ENCODE measurements around the gene SAPCD2. TPM values are rescaled to one million over a fixed set of nuclear protein-coding genes. Genes with fewer than 3 reads are reported as not detected.

The SAPCD2 gene
- total RNA-seq, 1 experiment from 2014 or later: 15.7 TPM

DNA sequence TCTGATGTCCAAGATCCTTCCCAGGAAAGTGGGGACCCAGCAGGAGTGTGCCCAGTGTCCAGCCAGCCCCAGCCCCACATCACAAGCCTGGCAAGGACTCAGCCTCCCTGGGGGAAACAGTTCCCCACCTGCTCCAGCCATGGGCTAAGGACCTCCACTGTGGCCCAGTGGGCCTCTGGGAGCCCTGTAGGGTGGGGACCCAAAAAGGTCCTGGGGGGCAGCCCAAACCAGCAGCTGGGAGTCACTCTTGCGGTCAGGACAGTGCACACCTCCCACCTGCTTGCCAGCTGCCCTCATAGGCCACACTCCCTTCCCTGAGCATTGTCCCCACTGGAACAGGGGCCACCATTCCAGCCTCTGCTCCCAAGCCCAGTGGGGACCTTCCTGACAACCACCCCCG lies 44.0 kb downstream of the SAPCD2 start:
- peaks cover 8% of the 10 kb centered on the region for H3K4me1 Mint-ChIP-seq (ENCODE audit: insufficient read depth, unreplicated experiment)
- no TSS peak for BruUV-seq (replicated peaks)
- CTCF ChIA-PET: interaction anchor here (0.6 to 8.1 kb wide), 9 partner anchors 9 to 1163 kb away, joined by 3 to 85 read pairs (median 4); partner anchors contain the start of gene SAPCD2
- POLR2A ChIA-PET: interaction anchor here (1.0 to 1.3 kb wide), 3 partner anchors 9 to 226 kb away, joined by 3 to 6 read pairs (median 4); partner anchors contain the start of gene TPRN
- H3K27ac Mint-ChIP-seq (ENCODE audit: low read depth, unreplicated experiment): no peak overlapping the region
- H3K4me3 Mint-ChIP-seq (ENCODE audit: unreplicated experiment): no peak overlapping the region
- TF ChIP-seq, protein P1, sequence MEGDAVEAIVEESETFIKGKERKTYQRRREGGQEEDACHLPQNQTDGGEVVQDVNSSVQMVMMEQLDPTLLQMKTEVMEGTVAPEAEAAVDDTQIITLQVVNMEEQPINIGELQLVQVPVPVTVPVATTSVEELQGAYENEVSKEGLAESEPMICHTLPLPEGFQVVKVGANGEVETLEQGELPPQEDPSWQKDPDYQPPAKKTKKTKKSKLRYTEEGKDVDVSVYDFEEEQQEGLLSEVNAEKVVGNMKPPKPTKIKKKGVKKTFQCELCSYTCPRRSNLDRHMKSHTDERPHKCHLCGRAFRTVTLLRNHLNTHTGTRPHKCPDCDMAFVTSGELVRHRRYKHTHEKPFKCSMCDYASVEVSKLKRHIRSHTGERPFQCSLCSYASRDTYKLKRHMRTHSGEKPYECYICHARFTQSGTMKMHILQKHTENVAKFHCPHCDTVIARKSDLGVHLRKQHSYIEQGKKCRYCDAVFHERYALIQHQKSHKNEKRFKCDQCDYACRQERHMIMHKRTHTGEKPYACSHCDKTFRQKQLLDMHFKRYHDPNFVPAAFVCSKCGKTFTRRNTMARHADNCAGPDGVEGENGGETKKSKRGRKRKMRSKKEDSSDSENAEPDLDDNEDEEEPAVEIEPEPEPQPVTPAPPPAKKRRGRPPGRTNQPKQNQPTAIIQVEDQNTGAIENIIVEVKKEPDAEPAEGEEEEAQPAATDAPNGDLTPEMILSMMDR (IDR thresholded peaks at IDR 0.05; ENCODE audit: unreplicated experiment): no peak
- no peaks in the 10 kb centered on the region for H3K27me3 Mint-ChIP-seq (ENCODE audit: insufficient read depth, unreplicated experiment)
- DNase-seq (ENCODE audit: unreplicated experiment): no peak
- H3K36me3 Mint-ChIP-seq (ENCODE audit: insufficient read depth, unreplicated experiment): peaks cover 5% of the 10 kb centered on the region
- intact Hi-C loops (cut with micrococcal nuclease): no loop called here
- H3K9me3 Mint-ChIP-seq (ENCODE audit: unreplicated experiment): no peaks in the 10 kb centered on the region

DNA sequence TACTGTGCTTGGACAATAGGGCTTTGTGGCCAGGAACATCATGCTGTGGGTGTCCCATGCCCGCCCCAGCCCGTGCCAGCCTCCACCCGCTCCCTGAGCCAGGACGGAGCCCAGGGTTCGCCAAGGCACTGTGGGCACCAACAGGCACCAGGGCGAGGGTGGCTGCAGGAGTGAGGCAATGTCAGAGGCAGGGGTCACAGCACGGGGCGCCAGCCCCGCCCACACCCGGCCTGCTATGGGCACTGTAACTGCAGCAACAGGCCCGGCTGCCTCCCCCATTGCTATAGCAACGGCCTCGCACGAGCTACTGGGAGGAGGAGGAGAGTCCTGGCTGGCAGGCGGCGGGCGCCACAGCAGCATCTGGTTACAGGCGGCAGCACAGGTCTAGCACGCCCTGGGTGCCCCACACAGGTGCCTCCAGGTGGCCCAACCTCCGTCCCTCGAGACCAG lies 44.8 kb downstream of the SAPCD2 start:
- H3K4me1 Mint-ChIP-seq (ENCODE audit: insufficient read depth, unreplicated experiment): peaks cover 8% of the 10 kb centered on the region
- intact Hi-C loops (cut with micrococcal nuclease): no loop called here
- H3K4me3 Mint-ChIP-seq (ENCODE audit: unreplicated experiment): no peak overlapping the region
- DNase-seq (ENCODE audit: unreplicated experiment): no peak
- no peaks in the 10 kb centered on the region for H3K27me3 Mint-ChIP-seq (ENCODE audit: insufficient read depth, unreplicated experiment)
- ChIA-PET CTCF (interaction anchor here (0.5 to 8.1 kb wide), 8 partner anchors 10 to 558 kb away, joined by 3 to 85 read pairs (median 4); partner anchors contain the start of gene SAPCD2), POLR2A (interaction anchor here (0.7 to 0.9 kb wide), 2 partner anchors 10 to 82 kb away, joined by 3 to 4 read pairs; partner anchors contain the start of gene FBXW5)
- no TSS peak for BruUV-seq (replicated peaks)
- H3K9me3 Mint-ChIP-seq (ENCODE audit: unreplicated experiment): no peaks in the 10 kb centered on the region
- TF ChIP-seq, protein P1 (IDR thresholded peaks at IDR 0.05; ENCODE audit: unreplicated experiment): no peak
- H3K36me3 Mint-ChIP-seq (ENCODE audit: insufficient read depth, unreplicated experiment): peaks cover 5% of the 10 kb centered on the region
- H3K27ac Mint-ChIP-seq (ENCODE audit: low read depth, unreplicated experiment): no peak overlapping the region

DNA sequence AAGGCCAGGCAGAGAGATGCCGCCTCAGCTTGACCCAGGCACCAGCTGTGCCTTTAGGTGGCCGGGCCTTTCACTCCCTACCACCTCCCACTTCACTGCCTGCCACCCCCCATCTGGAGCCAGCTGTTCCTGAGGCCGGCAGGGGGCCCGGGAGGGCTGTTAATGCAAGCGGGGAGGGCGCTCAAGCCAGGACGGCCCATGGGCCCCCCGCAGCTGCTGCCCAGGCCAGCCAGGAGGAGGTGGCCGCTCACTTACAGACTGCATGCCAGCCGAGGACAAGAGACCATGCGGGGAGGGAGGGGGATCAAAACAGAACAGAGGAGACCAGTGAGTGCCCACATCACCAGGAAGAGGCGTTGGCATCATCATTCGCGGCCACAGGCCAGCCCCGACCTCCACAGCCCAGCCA lies 46.8 kb downstream of the SAPCD2 start:
- BruUV-seq (replicated peaks): no TSS peak
- no peaks in the 10 kb centered on the region for H3K9me3 Mint-ChIP-seq (ENCODE audit: unreplicated experiment)
- H3K4me1 Mint-ChIP-seq (ENCODE audit: insufficient read depth, unreplicated experiment): no peaks in the 10 kb centered on the region
- peaks cover 3% of the 10 kb centered on the region for H3K36me3 Mint-ChIP-seq (ENCODE audit: insufficient read depth, unreplicated experiment)
- TF ChIP-seq, protein P1 (IDR thresholded peaks at IDR 0.05; ENCODE audit: unreplicated experiment): no peak
- H3K4me3 Mint-ChIP-seq (ENCODE audit: unreplicated experiment): no peak overlapping the region
- no peak for DNase-seq (ENCODE audit: unreplicated experiment)
- ChIA-PET POLR2A (interaction anchor here (0.7 kb wide), 1 partner anchor 55 kb away, joined by 3 read pairs; no protein-coding TSS in a partner anchor), CTCF (no interaction called here)
- H3K27ac Mint-ChIP-seq (ENCODE audit: low read depth, unreplicated experiment): no peak overlapping the region
- H3K27me3 Mint-ChIP-seq (ENCODE audit: insufficient read depth, unreplicated experiment): no peaks in the 10 kb centered on the region
- intact Hi-C loops (cut with micrococcal nuclease): no loop called here

DNA sequence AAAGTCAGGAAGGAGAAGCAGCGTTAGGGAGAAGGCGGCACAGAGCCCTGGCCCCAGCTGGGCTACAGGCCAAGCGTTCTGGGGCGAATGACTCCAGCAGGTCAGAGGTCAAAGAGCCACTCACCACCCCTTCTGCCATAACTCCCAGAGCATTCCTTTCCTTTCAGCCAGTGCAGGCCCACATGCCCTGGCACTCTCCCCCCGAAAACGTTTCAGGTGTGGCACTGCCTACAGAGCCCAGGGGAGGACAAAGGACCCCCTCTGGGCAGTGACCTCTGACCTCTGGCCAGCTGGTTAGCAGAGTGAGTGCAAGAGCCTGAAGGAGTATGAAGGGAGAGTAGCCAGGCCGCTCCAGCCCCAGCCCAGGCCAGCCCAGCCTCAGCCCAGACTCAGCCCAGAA lies 47.2 kb downstream of the SAPCD2 start:
- Mint-ChIP-seq H3K27me3 (ENCODE audit: insufficient read depth, unreplicated experiment) (no peaks in the 10 kb centered on the region), H3K4me1 (ENCODE audit: insufficient read depth, unreplicated experiment) (no peaks in the 10 kb centered on the region), H3K4me3 (ENCODE audit: unreplicated experiment) (no peak overlapping the region), H3K9me3 (ENCODE audit: unreplicated experiment) (no peaks in the 10 kb centered on the region), H3K36me3 (ENCODE audit: insufficient read depth, unreplicated experiment) (no peaks in the 10 kb centered on the region), H3K27ac (ENCODE audit: low read depth, unreplicated experiment) (no peak overlapping the region)
- BruUV-seq (replicated peaks): no TSS peak
- POLR2A ChIA-PET: interaction anchor here (0.7 kb wide), 1 partner anchor 54 kb away, joined by 3 read pairs; no protein-coding TSS in a partner anchor
- no peak for DNase-seq (ENCODE audit: unreplicated experiment)
- CTCF ChIA-PET: no interaction called here
- intact Hi-C loops (cut with micrococcal nuclease): no loop called here
- TF ChIP-seq, protein P1 (IDR thresholded peaks at IDR 0.05; ENCODE audit: unreplicated experiment): no peak

Measured in MCF 10A (cell line).